ENCODE results near the gene MIF4GD.
"Not testable (repeated sequence)": the region's sequence is repeated elsewhere in the genome, so short reads cannot be mapped to it uniquely, and the experiment has no call there.

MIF4GD gene, protein sequence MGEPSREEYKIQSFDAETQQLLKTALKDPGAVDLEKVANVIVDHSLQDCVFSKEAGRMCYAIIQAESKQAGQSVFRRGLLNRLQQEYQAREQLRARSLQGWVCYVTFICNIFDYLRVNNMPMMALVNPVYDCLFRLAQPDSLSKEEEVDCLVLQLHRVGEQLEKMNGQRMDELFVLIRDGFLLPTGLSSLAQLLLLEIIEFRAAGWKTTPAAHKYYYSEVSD

DNA sequence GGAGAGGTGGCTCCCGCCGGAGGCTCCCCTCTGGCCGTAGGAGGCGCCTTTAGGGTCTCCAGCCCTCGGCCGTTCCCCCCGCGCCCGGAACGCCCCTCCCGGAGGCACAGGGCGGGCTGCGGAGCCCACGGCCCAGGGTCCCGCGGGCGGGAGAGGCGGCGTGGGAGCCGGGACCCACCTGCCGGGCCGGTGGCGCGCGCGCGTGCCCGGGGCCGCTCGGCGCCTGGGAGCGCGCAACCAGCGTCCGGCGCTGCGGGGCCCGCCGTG is at the start of gene MIF4GD:
Gene MIF4GD (minus strand): TSS at position 266 of the 267 bp plus-strand sequence. CDS start 1,036 bp downstream, outside the sequence.
- no peak for ATAC-seq
- no peak for DNase-seq

DNA sequence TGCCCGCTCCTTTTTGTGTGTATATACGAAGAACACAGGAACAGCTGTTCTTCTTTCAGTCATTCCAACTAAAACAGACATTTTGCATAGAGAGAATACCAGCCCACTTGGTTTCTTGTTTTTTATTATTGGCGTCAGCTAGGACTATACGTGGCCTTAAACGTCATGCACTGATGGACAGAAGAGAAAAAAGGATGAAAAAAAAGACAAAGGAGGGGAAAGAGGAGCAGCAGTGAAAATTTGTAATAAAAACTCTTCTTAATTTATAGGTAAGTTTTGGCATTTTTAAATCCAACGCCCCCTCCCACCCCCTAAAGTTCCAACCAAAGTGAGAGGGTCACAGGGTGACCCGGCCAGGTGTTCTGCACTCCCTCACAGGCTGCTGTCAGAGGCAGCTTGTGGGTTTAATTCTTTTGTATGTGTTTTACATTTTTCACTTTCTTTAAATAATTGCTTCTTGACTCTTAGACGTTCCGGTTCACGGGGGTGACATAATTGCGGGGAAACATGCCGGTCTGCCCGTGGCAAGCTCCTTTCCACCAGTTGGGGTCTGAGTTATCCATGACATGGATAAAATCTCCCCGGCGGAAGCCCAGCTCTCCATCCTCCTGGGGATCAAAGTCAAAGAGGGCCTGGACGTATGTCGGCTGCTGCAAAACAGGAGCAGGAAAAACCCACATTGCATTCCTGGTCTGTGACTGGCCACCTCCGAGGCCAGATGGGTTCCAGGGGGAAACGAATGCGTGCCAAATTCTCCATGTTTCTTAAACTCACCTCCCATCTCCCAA is 49.1 kb upstream of the MIF4GD start:
- ATAC-seq, result no peak
- DNase-seq, result no peak

DNA sequence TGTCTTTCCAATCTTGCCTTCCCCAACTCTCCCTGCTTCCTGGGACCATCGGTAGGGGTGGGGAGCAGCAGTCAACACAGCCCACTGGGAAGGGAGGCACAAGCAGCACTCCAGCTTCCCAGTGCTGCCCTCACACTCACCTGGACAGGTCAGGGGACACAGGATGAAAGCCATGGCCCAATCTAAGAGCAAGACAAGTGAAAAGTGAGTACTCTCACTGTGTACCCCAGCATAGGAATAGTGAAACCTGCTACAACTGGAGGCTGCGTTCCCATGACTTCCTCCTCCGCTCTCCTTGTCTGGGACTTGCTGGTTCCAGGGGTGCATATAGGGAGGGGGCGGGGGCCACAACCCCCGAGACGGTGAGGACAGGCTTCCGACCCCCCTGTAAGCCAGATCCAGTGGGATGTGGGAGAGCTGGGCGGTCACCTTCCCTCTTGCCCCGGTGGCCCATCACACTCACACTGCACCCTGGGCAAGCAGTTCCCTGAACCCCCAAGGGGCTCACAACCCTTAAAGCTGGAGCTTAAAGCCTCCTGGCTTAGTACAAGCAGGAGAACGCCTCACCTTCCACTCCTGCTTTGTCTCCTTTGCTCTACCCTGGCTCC is 47.7 kb upstream of the MIF4GD start:
- ATAC-seq, result no peak
- DNase-seq, result no peak

DNA sequence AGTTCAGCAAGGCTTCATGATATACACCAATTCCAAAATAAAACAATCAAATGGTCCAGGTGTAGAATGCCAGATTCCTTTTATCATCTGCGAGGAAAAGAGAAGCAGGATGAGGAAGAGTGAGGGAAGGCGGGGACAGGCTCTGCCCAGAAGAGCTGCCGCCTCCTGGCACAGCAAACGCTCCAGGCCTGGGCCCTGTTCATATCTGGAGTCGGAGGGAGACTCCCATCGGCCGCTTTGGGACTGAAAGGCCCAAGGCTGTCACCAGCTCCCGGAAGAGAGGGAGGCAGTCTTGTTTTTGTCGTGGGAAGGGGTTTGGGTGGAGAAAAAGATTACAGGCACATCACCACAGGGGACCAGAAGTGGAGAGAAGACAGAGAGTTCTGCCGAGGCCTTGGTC is 47.2 kb upstream of the MIF4GD start:
- ATAC-seq, result no peak

DNA sequence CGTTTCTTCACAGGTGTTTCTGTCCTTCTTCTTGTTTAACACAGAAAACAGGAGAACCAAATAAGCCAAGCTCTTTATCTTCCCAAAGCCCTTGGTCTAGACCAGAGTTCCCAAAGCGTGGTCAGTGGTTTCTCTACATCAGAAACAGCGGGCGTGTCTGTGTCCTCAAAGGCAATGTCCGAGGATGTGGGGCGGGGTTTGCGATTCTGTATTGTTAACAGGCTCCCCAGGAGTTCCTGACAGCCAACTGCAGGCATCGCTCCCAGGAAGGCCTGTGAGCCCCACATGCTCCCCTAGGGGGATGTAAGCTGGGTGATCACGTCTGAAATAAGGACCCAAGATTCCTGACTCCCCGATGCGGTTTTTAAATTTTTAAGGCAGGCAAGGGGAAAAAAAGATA is 46.6 kb upstream of the MIF4GD start:
- DNase-seq (no peak), ATAC-seq (no peak)

More for the DNA sequence above, 47.2 kb upstream of the MIF4GD start:
- DNase-seq, result no peak

DNA sequence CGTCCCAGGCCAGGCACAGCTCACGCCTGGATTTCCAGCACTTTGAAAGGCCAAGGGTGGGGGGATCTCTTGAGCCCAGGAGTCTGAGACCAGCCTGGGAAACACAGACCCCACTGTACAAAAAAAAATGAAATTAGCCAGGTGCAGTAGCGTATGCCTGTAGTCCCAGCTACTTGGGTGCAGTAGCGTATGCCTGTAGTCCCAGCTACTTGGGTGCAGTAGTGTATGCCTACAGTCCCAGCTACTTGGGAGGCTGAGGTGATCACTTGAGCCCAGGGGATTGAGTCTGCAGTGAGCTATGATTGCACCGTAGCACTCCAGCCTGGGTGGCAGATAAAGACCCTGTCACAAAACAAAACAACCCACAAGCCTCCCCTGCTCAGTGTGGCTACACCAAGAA is 45.2 kb upstream of the MIF4GD start:
- ATAC-seq (peak; percentile 11), DNase-seq (no peak)

DNA sequence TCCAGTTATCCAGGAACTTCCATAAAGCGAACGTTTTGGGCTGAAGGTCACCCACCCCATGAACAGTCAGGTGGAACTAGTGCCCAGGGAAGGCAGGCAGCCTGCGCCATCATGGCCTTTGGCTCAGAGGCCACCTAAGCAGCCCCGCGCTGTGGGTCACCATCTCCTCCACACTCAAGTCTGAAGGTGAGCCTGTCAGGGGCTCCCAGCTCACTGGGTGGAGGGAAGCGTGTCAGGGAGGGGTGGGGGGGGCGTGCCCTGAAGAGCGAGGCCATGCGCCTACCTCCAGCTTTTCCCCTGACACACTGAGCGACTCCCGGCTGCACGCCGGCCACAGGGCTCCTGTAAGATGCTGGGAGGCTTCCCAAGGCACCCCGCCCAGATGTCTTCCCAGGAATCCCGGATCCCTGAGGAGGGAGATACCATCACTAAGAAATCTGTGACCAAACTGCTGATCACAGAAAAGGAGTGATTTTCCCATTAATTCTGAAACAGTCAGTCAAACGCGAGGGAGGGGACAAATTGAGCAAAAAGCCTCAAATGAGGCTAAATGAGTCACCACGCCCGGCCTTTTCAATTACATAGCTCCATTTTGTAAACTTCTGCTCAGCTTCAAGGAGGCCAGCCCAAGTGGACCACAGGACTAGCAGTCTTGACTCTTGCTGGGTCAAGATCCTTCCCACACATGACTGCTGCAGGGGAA is 44.7 kb upstream of the MIF4GD start:
- peak; percentile 78 for ATAC-seq
- peak; percentile 36 for DNase-seq

DNA sequence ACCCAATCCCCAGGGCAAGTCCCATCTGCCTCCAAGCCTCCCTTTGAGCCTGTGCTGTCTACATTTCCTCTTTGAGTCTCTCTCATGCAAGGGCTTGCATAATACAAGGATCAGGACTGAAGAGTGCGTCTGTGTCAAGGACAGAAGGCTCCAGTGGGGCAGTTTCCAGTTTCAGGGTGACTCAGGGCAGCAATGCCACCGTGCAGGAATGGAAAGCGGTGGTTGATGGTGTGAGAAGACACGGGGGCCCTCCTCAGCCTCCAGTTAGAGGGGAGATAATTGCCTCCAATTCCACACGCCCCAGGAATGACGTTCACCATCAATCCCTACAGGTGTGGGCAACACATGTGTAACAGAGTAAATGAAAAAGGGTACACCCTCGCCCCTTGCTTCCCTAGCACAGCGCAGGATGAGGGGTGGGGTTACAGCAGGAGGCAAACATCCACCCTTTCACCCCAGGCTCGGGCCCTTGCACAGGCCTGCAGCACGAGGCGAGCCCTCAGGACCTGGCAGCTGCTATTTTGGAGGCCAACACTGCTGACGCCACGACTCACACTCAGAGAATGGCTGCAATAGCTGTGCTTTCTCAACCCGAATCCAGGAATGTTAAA is 43.0 kb upstream of the MIF4GD start:
- peak; percentile 55 for ATAC-seq
- no peak for DNase-seq

DNA sequence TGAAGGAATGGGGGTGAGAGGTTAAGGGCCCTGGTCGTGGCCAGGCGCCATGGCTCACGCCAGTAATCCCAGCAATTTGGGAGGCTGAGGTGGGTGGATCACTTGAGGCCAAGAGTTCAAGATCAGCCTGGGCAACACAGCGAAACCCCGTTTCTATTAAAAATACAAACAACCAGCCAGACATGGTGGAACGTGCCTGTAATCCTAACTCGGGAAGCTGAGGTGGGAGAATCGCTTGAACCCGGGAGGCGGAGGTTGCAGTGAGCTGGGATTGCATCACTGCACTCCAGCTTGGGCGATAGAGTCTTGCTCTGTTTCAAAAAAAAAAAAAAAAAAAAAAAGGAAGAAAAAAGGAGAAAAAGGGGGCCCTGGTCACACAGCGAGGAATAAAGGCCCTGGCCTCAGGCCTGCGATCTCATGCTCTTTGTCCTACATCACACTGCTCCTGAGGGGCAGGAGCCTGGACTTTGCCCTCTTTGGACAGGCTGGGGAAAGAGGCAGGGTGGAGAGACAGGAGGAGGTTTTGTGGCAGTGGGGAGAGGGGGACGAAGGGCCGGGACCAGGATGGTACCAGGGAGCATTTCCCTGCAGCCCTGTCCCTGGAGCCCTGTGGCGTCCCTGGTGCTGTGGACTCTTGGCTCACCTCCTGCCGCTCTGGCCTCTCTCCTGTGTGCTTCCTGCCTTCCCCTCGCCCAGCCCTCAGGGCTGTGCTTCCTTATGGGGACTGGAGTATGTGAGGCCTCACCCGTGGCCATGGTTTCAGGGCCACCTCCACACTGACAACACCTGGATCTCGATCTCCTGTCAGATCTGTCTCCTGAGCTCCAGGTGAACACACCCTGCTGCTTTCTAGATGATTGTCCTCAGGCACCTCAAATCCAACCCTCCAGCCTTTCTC is 38.0 kb upstream of the MIF4GD start:
- no peak for ATAC-seq
- no peak for DNase-seq

DNA sequence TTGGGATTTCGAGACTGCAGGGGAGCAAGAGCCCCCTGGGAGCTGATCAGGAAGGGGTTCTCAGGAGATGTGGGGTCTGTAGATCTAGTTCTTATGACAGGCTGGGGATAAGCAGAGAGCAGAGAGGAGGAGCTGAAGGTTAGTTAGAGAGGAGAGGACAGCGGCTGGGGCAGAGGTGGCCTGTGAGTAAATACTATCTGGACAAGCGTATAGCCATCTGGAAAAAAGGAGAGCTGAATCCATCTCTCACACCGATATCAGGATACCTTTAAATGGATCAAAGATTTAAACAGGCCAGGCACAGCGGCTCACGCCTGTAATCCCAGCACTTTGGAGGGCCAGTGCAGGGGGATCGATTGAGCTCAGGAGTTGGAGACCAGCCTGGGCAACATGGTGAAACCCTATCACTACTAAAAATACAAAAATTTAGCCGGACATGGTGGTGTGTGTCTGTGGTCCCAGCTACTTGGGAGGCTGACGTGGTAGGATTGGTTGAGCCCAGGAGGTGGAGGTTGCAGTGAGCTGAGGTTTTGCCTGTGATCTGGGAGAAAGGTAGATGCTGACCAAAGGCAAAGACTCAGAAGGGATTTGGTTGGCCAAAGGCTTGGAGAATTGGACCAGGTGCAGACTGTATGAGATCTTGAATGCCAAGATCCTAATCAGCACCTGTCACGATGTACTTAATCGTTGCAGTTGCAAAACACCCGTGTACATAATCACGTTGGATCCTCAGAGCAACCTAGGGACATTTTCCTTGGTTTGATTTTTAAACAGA is 37.1 kb upstream of the MIF4GD start:
- ATAC-seq, result no peak
- no peak for DNase-seq

DNA sequence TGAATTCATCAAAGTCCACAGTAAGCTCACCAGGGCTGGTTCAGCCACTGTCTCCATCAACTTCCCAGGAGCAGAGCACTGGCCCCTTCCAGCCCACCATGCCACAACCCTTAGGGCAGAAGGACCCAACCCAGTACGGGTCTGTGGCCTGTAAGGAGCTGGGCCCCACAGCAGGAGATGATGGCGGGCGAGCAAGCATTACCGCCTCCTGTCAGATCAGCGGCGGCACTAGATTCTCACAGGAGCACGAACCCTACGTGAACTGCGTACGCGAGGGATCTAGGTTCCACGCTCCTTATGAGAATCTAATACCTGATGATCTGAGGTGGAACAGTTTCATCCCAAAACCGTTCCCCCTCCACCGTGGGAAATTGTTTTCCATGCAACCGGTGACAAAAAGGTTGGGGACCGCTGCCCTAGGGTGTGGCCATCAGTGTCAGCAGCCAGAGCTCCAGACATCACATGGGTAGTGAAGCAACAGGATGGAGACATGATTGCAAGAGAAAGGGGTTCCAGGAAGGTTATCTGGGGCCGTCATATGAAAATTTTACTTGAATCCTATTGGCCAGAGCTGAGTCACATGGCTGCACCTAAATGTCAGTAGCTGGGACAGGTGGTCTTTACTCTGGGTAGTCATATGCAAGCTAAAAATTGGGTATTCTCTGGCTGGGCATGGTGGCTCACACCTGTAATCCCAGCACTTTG is 30.6 kb upstream of the MIF4GD start:
- no peak for DNase-seq
- no peak for ATAC-seq

DNA sequence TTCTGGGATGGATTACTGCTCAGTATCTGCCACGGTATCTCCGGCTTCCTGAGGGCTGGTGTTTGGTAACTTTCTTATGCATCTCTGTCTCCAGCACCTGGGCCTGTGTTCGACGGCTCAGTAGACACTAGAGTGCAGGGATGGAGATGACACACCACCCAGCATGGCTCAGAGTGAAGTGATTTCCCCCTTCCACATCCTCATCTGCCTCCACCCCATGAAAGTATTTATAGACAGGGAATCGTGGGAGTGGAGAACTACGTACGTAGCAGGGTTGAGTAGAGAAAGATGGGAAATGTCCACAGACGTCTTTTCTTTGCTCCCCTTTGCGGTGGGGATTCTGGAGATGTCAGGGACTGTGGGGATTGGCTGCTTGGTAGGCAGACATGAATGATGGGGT is 30.0 kb upstream of the MIF4GD start:
- ATAC-seq, result no peak
- no peak for DNase-seq

DNA sequence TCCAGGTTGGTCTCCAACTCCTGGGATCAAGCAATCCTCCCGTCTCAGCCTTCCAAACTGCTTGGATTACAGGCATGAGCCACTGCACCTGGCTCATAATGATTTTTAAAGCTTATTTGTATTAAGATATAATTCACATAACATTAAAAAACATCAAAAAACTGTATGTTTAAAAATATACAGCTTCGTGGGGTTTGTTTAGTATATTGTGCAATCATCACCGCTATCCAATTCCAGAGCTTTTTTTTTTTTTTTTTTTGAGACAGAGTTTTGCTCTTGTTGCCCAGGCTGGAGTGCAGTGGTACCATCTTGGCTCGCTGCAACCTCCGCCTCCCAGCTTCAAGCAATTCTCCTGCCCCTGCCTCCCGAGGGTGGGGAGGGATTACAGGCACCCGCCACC is 29.2 kb upstream of the MIF4GD start:
- ATAC-seq, result no peak

DNA sequence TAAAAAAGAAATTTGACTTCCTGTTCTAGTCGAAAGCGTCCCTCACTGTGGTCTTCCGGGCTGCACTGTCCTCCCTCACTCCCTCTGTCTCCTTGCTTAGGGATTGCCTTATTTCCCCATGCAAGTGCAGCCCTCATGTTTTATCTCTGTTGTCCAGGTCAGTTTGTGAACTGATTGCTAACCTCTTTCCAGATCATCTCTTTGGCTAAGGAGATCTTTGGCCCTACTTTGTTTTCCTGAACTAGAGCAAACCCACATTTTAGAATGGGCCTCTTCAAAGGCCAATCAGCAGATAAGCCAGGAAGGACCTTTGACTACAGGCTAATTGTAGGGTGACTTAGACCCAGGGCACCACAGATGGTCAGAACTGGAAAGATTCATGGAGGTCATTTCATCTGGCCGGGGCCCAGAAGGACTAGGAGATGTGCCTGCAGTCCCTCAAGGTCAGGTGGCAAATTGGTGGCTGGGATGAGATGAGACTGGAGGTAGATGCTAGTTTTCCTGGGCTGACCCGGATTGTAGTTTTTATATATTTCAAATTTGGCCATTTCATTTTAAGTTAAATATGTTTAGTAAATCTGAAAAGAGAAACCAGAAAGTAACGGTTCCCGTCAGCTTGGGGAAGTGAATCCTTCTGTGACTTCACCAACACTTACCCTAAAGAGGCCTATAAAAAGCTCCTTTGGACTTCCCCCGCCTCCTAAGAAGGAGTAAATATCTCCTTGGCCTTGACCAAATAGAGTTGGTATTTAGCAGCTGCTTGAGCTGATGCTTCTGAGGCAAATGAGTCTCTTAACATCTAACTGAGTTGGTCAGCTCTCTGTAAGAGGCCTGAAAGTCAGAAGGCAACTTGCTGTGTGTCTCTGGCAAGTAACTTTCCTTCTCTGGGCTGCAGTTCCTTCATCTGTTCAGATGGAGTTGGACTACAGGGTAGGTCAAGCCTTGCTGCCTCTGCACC is 24.4 kb upstream of the MIF4GD start:
- ATAC-seq (peak; percentile 90), DNase-seq (peak; percentile 45)

More for the DNA sequence above, 29.2 kb upstream of the MIF4GD start:
- DNase-seq, result no peak

DNA sequence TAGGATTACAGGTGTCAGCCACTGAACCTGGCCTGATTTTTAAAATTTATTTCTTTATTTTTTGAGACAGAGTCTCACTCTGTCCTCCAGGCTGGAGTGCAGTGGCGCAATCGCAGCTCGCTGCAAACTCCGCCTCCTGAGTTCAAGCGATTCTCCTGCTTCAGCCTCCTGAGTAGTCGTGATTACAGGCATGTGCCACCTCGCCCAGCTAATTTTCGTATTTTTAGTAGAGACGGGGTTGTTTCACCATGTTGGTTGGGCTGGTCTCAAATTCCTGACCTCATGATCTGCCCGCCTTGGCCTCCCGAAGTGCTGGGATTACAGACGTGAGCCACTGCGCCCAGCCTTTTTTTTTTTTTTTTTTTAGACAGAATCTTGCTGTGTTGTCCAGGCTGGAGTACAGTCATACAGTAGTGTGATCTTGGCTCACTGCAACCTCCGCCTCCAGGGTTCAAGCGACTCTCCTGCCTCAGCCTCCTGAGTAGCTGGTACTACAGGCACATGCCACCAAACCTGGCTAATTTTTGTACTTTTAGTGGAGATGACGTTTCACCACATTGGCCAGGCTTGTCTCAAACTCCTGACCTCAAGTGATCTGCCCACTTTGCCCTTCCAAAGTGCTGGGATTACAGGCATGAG is 21.9 kb upstream of the MIF4GD start:
- not testable (repeated sequence) for ATAC-seq, DNase-seq

DNA sequence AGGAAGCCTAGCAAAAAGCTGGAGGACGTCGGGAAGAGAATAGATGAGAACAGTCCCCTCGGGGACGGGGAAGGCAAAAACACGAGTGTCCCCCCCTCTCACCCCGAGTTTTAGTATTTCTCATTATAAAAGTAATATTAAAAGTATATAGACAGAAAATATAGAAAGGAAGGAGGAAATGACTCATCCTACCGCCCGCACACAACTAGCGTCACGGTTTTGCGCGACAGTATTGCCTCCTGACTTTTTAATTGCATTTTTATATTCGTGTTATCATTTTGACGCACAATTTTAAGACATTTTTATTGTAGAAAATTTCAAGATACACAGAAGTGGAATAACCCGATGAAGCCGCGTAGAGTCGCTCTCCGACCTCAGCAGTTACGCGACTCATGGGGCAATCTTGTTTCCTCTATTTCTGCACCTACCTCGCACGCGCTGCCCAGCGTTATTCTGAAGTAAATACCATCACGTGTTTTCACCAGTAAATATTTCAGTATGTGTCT is 18.9 kb upstream of the MIF4GD start:
- ATAC-seq, result peak; percentile 6

DNA sequence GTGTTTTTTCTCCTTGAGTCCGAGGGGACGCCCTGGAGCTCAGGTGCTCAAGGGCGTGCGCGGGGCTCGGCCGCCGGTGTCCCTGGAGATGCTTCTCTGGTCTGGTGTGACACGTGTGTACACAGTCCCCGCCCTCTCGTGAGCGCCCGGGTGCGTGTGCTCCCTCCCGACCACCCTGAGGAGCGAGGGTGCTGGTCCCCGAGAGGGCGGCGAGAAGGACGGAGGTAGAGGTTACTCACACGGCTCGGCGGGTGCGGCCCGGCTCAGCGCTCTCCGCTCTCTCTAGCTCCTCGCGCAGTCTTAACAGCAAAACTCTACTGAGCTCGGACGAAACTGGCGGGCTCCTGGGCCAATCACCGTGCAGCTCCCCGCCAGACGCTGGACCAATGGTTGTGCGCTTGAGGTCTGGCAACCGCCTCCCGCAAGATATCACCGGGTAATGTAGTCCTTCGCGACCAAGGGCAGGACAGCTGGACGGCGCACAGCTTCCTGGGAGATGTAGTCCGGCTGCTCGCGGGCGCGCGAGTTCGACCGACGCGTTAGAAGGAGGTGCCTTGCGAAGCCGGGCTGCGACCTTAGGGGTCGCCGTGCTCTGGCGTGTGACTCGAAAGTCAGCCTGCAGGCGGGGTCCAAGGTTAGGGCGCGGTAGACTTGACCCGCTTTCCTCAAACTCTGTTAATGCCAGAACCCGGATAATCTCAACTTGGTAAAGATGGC is 18.2 kb upstream of the MIF4GD start, which contains the start of gene SLC25A19:
Gene SLC25A19 (minus strand): TSS at position 319 of the 717 bp plus-strand sequence. CDS start 2,669 bp downstream, outside the sequence.
- DNase-seq (peak; percentile 95), ATAC-seq (peak; percentile 97)

More for the DNA sequence above, 18.9 kb upstream of the MIF4GD start:
- DNase-seq, result peak; percentile 72
